Measurements from ENCODE around the gene MARCHF7. TPM values are rescaled to one million over a fixed set of nuclear protein-coding genes. Genes with fewer than 3 reads are reported as not detected.
A peak's percentile ranks its signal among the peaks of the same experiment; 100 is the strongest.

MARCHF7 gene
- total RNA-seq, 1 donor from 2014 or later = 394 TPM

DNA sequence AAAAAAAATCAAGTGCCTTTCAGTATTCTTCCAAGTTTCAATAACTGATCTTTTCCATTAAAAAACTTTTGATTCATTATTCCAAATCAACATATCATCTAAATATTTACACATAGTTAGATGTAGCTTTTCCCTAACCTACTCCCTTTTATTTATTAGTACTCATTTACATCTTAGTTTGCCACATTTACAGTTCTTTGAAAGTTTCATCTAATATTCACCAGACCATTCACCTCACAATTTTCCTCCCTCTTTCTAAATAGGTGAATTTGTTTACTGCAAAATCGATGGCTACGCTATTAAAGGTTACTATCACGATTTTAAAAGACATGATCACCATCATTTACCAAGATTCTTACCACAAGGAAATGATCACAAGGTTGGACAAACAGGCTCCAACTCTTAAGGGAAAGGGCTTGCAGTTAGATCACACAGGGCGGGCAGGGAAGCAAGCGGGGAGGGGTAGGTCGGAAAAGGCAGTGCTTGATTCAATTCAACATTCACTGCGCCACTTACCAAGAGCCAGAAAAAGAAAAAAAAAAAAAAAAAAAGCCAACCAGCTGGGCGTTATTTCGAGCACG, 654 bp upstream of the MARCHF7 start:
- Histone ChIP-seq H4K20me1 (ENCODE audit: low read depth) (peaks cover 37% of the 10 kb centered on the region), H2AFZ (replicated peaks) (peak overlapping the region; percentile 87), H3K27me3 (no peaks in the 10 kb centered on the region), H3F3A (ENCODE audit: low read depth) (peaks cover 14% of the 10 kb centered on the region), H3K36me3 (peaks cover 11% of the 10 kb centered on the region), H3K4me1 (peaks cover 22% of the 10 kb centered on the region), H3K4me3 (peak overlapping the region; percentile 84), H3K27ac (peak overlapping the region; percentile 98), H3K79me2 (ENCODE audit: low read depth) (peaks cover 57% of the 10 kb centered on the region), H3K9ac (peak overlapping the region; percentile 47), H3K4me2 (peak overlapping the region; percentile 85), H3K9me3 (ENCODE audit: low read depth) (no peaks in the 10 kb centered on the region)
- DNase-seq (ENCODE audit: low spot score) = no peak
- H3K27me3 Mint-ChIP-seq (ENCODE audit: insufficient read depth, low read depth) = peaks cover 3% of the 10 kb centered on the region
- peak overlapping the region; percentile 87 for H3K4me3 Mint-ChIP-seq
- TF ChIP-seq EZH2phosphoT487 (IDR thresholded peaks at IDR 0.05) (no peak), EZH2 (IDR thresholded peaks at IDR 0.05) (no peak)
- TF ChIP-seq, protein P1, sequence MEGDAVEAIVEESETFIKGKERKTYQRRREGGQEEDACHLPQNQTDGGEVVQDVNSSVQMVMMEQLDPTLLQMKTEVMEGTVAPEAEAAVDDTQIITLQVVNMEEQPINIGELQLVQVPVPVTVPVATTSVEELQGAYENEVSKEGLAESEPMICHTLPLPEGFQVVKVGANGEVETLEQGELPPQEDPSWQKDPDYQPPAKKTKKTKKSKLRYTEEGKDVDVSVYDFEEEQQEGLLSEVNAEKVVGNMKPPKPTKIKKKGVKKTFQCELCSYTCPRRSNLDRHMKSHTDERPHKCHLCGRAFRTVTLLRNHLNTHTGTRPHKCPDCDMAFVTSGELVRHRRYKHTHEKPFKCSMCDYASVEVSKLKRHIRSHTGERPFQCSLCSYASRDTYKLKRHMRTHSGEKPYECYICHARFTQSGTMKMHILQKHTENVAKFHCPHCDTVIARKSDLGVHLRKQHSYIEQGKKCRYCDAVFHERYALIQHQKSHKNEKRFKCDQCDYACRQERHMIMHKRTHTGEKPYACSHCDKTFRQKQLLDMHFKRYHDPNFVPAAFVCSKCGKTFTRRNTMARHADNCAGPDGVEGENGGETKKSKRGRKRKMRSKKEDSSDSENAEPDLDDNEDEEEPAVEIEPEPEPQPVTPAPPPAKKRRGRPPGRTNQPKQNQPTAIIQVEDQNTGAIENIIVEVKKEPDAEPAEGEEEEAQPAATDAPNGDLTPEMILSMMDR (IDR thresholded peaks at IDR 0.05) = no peak
- H3K9me3 Mint-ChIP-seq = no peaks in the 10 kb centered on the region
- H3K4me1 Mint-ChIP-seq = peaks cover 30% of the 10 kb centered on the region
- peak overlapping the region; percentile 84 for H3K27ac Mint-ChIP-seq
- H3K36me3 Mint-ChIP-seq = peaks cover 20% of the 10 kb centered on the region

DNA sequence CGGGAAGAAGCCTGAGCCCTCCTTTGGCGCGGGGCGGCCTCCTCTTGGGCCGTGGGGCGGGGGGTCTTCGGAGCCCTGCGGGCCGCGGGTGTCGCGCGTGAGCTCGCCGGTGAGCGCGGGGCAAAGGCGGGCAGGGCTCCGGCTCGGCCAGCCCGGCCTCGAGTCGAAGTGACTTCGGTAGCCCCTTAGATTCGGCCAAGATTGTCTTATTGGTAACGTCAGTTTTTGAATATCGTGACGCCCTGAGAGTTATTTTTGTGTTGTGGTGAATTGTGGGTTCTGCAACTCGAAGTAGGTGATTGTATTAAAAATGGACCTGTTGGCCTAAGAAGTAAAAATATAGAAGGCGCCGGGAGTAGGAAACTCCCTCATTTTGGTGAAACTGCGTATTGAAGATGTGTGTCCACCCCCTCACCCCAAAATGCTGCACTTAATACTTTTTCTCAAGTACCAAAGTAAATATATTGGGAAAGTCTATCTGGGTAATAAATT, 669 bp downstream of the MARCHF7 start:
- peak overlapping the region; percentile 98 for H3K9ac ChIP-seq
- H4K20me1 ChIP-seq (ENCODE audit: low read depth) = peaks cover 51% of the 10 kb centered on the region
- no peak for TF ChIP-seq EZH2phosphoT487 (IDR thresholded peaks at IDR 0.05)
- TF ChIP-seq, protein P1 (IDR thresholded peaks at IDR 0.05) = no peak
- Mint-ChIP-seq H3K36me3 (peaks cover 31% of the 10 kb centered on the region), H3K4me1 (peaks cover 30% of the 10 kb centered on the region), H3K27ac (peak overlapping the region; percentile 100), H3K27me3 (ENCODE audit: insufficient read depth, low read depth) (peaks cover 3% of the 10 kb centered on the region), H3K4me3 (peak overlapping the region; percentile 99), H3K9me3 (peaks cover 3% of the 10 kb centered on the region)
- peak overlapping the region; percentile 84 for H3K4me3 ChIP-seq
- peaks cover 25% of the 10 kb centered on the region for H3K4me1 ChIP-seq
- no peak for DNase-seq (ENCODE audit: low spot score)
- H3F3A ChIP-seq (ENCODE audit: low read depth) = peaks cover 14% of the 10 kb centered on the region
- H3K4me2 ChIP-seq = peak overlapping the region; percentile 87
- no peaks in the 10 kb centered on the region for H3K9me3 ChIP-seq (ENCODE audit: low read depth)
- H3K27me3 ChIP-seq = no peaks in the 10 kb centered on the region
- peaks cover 70% of the 10 kb centered on the region for H3K79me2 ChIP-seq (ENCODE audit: low read depth)
- H2AFZ ChIP-seq (replicated peaks) = peak overlapping the region; percentile 54
- H3K27ac ChIP-seq = peak overlapping the region; percentile 98
- H3K36me3 ChIP-seq = peaks cover 11% of the 10 kb centered on the region

DNA sequence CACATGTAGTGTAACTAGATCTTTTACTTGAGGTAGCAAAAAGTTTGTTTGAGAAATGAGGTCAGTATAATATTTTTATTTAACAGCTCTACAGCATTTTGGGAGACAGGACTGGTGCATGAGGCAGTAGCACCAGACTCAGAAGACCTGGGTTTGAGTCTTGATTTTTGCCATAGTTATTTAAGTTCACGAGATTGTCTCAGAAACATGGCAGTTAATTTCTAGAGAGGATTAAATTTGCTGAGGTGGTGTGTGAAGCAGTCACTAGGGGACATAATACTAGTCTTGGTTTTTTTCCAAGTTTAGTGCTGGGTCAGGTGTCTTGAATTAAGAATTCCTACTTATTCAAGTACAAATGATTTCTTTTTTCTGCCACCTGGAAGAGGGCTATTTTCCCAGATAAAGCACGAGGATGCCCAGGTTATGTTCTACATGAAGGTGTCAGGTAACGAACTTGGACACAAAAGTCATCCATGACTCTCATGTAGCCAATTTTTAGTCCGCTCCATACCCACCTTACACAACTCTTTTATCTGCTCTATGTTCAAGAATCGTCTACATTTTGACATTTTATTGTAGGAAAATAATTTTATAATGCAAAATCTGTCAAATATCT, 1.4 kb downstream of the MARCHF7 start:
- Histone ChIP-seq H3K27ac (no peak overlapping the region), H3K9ac (peak overlapping the region; percentile 98), H3F3A (ENCODE audit: low read depth) (peaks cover 14% of the 10 kb centered on the region), H3K4me3 (peak overlapping the region; percentile 84), H3K27me3 (no peaks in the 10 kb centered on the region), H3K9me3 (ENCODE audit: low read depth) (no peaks in the 10 kb centered on the region), H4K20me1 (ENCODE audit: low read depth) (peaks cover 58% of the 10 kb centered on the region), H3K4me1 (peaks cover 25% of the 10 kb centered on the region), H3K4me2 (peak overlapping the region; percentile 87), H3K79me2 (ENCODE audit: low read depth) (peaks cover 78% of the 10 kb centered on the region), H2AFZ (replicated peaks) (no peak overlapping the region), H3K36me3 (peaks cover 11% of the 10 kb centered on the region)
- H3K27ac Mint-ChIP-seq = peak overlapping the region; percentile 98
- peak overlapping the region; percentile 99 for H3K4me3 Mint-ChIP-seq
- H3K27me3 Mint-ChIP-seq (ENCODE audit: insufficient read depth, low read depth) = peaks cover 3% of the 10 kb centered on the region
- DNase-seq (ENCODE audit: low spot score) = no peak
- no peak for TF ChIP-seq EZH2phosphoT487 (IDR thresholded peaks at IDR 0.05)
- TF ChIP-seq, protein P1 (IDR thresholded peaks at IDR 0.05) = no peak
- TF ChIP-seq EZH2 (IDR thresholded peaks at IDR 0.05) = no peak
- H3K4me1 Mint-ChIP-seq = peaks cover 30% of the 10 kb centered on the region
- peaks cover 37% of the 10 kb centered on the region for H3K36me3 Mint-ChIP-seq
- H3K9me3 Mint-ChIP-seq = peaks cover 3% of the 10 kb centered on the region

All from neural progenitor cell (in vitro differentiated cells).